CD4-positive, alpha-beta T cell treated with Interleukin-4 for 1 hour (primary cell): ENCODE measurements around the gene LRIG2.
"Not testable (repeated sequence)": the region's sequence is repeated elsewhere in the genome, so short reads cannot be mapped to it uniquely, and the experiment has no call there.

Experiments used
- DNase-seq, 2 donors: peaks; one replicate each; pipeline ENCODE4 v3.0.0-alpha.2; 2020 to 2022

The LRIG2 gene

GRCh38 chr1:113133038-113133437 lies 60.0 kb downstream of the LRIG2 start:
- DNase-seq, result peak; percentile 5 to 29

- no peak for DNase-seq
These were observed 60.8 kb downstream of the LRIG2 start for GRCh38 chr1:113133759-113134158.

GRCh38 chr1:113135460-113135859 lies 62.5 kb downstream of the LRIG2 start:
- DNase-seq, result no peak

- no peak for DNase-seq
These were observed 63.5 kb downstream of the LRIG2 start for GRCh38 chr1:113136476-113136875.

GRCh38 chr1:113137563-113137962 lies 64.6 kb downstream of the LRIG2 start:
- no peak for DNase-seq

GRCh38 chr1:113138778-113139177 lies 65.8 kb downstream of the LRIG2 start:
- no peak for DNase-seq

- DNase-seq, result no peak
These were observed 67.2 kb downstream of the LRIG2 start for GRCh38 chr1:113140176-113140575.

- DNase-seq, result peak; percentile 54 to 62
These were observed 67.8 kb downstream of the LRIG2 start for GRCh38 chr1:113140588-113141446.

GRCh38 chr1:113141650-113142473 lies 68.9 kb downstream of the LRIG2 start:
- DNase-seq, result no peak

GRCh38 chr1:113142791-113143190 lies 69.8 kb downstream of the LRIG2 start:
- no peak for DNase-seq

GRCh38 chr1:113146242-113147072 lies 73.5 kb downstream of the LRIG2 start:
- peak in 1 of 2 donors; percentile 21 for DNase-seq

GRCh38 chr1:113147073-113147625 lies 74.2 kb downstream of the LRIG2 start:
- no peak for DNase-seq

GRCh38 chr1:113147826-113148225 lies 74.8 kb downstream of the LRIG2 start:
- DNase-seq, result no peak

GRCh38 chr1:113150494-113150893 lies 77.5 kb downstream of the LRIG2 start:
- not testable (repeated sequence) for DNase-seq

GRCh38 chr1:113153116-113153803 lies 80.3 kb downstream of the LRIG2 start:
- DNase-seq, result no peak

- no peak for DNase-seq
These were observed 83.4 kb downstream of the LRIG2 start for GRCh38 chr1:113156368-113156767.

- DNase-seq, result not testable (repeated sequence)
These were observed 85.7 kb downstream of the LRIG2 start for GRCh38 chr1:113158743-113159142.

- DNase-seq, result no peak
These were observed 93.5 kb downstream of the LRIG2 start for GRCh38 chr1:113166473-113166872.

- DNase-seq, result no peak
These were observed 95.9 kb downstream of the LRIG2 start for GRCh38 chr1:113168946-113169345.

- DNase-seq, result no peak
These were observed 96.6 kb downstream of the LRIG2 start for GRCh38 chr1:113169591-113169990.

- DNase-seq, result no peak
These were observed 97.5 kb downstream of the LRIG2 start for GRCh38 chr1:113170519-113170918.

- DNase-seq, result no peak
These were observed 105.1 kb downstream of the LRIG2 start for GRCh38 chr1:113178106-113178505.
